Stimulated activated CD8-positive, alpha-beta memory T cell treated with anti-CD3 and anti-CD28 coated beads, Interleukin-7, amount 100 ng/mL, for 24 hours (primary cell): ENCODE data around the gene MSANTD2.

ENCODE experiments used
- DNase-seq: peaks from one replicate; pipeline ENCODE4 v3.0.0-alpha.2; 2020; ENCODE audit warnings: low read depth

Gene MSANTD2

GRCh38 chr11:124817036-124817435, 16.8 kb upstream of the MSANTD2 start:
- no peak for DNase-seq

GRCh38 chr11:124814739-124815138, 14.5 kb upstream of the MSANTD2 start:
- no peak for DNase-seq

GRCh38 chr11:124812876-124813275, 12.7 kb upstream of the MSANTD2 start:
- no peak for DNase-seq

- DNase-seq, result no peak
Observed at GRCh38 chr11:124811399-124812125, 11.4 kb upstream of the MSANTD2 start.

- no peak for DNase-seq
Observed at GRCh38 chr11:124807660-124808270, 7.6 kb upstream of the MSANTD2 start.

- DNase-seq, result no peak
Observed at GRCh38 chr11:124807201-124807600, 7.0 kb upstream of the MSANTD2 start.

GRCh38 chr11:124804884-124805283, 4.7 kb upstream of the MSANTD2 start:
- DNase-seq, result no peak

GRCh38 chr11:124801636-124802312, 1.6 kb upstream of the MSANTD2 start:
- DNase-seq, result no peak

GRCh38 chr11:124801014-124801413, 808 bp upstream of the MSANTD2 start:
- DNase-seq, result no peak

GRCh38 chr11:124799348-124800225, 619 bp downstream of the MSANTD2 start:
- peak; percentile 3 for DNase-seq

GRCh38 chr11:124798991-124799347, 1.2 kb downstream of the MSANTD2 start:
- no peak for DNase-seq

- DNase-seq, result no peak
Observed at GRCh38 chr11:124796312-124796711, 3.9 kb downstream of the MSANTD2 start.

- no peak for DNase-seq
Observed at GRCh38 chr11:124793466-124794278, 6.5 kb downstream of the MSANTD2 start.

GRCh38 chr11:124791626-124792341, 8.4 kb downstream of the MSANTD2 start:
- DNase-seq, result no peak

- no peak for DNase-seq
Observed at GRCh38 chr11:124788521-124788920, 11.7 kb downstream of the MSANTD2 start.

- no peak for DNase-seq
Observed at GRCh38 chr11:124784051-124784450, 16.2 kb downstream of the MSANTD2 start.

GRCh38 chr11:124783002-124783401, 17.2 kb downstream of the MSANTD2 start:
- no peak for DNase-seq

GRCh38 chr11:124779568-124779967, 20.6 kb downstream of the MSANTD2 start:
- DNase-seq, result no peak

- DNase-seq, result no peak
Observed at GRCh38 chr11:124778281-124778680, 21.9 kb downstream of the MSANTD2 start.

- no peak for DNase-seq
Observed at GRCh38 chr11:124776865-124777645, 23.2 kb downstream of the MSANTD2 start.
